ENCODE measurements around the gene SYCP3.
"Not testable (repeated sequence)": the region's sequence is repeated elsewhere in the genome, so short reads cannot be mapped to it uniquely, and the experiment has no call there.

Gene SYCP3

GRCh38 chr12:101710288-101710687, 29.0 kb downstream of the SYCP3 start:
- no peak for DNase-seq

GRCh38 chr12:101707131-101707782, 32.0 kb downstream of the SYCP3 start:
- DNase-seq, result no peak

GRCh38 chr12:101706403-101706802, 32.9 kb downstream of the SYCP3 start:
- no peak for DNase-seq

- no peak for DNase-seq
Measured at GRCh38 chr12:101703487-101703886, 35.8 kb downstream of the SYCP3 start.

- no peak for DNase-seq
Measured at GRCh38 chr12:101700299-101700820, 38.9 kb downstream of the SYCP3 start.

- DNase-seq, result no peak
Measured at GRCh38 chr12:101698800-101699347, 40.4 kb downstream of the SYCP3 start.

- DNase-seq, result peak; percentile 5
Measured at GRCh38 chr12:101697930-101698799, 41.1 kb downstream of the SYCP3 start.

- DNase-seq, result peak; percentile 46
Measured at GRCh38 chr12:101697197-101697929, 41.9 kb downstream of the SYCP3 start, which contains the start of gene CHPT1. Gene CHPT1, plus strand, starts transcription at chr12:101697640. Its CDS starts 222 bp downstream, at chr12:101697862.

GRCh38 chr12:101696251-101697196, 42.7 kb downstream of the SYCP3 start:
- DNase-seq, result no peak

- no peak for DNase-seq
Measured at GRCh38 chr12:101695706-101696105, 43.6 kb downstream of the SYCP3 start.

GRCh38 chr12:101694986-101695385, 44.3 kb downstream of the SYCP3 start:
- no peak for DNase-seq

GRCh38 chr12:101694297-101694848, 44.9 kb downstream of the SYCP3 start:
- no peak for DNase-seq

GRCh38 chr12:101691503-101692096, 47.7 kb downstream of the SYCP3 start:
- DNase-seq, result no peak

- DNase-seq, result no peak
Measured at GRCh38 chr12:101690544-101691098, 48.6 kb downstream of the SYCP3 start.

- DNase-seq, result no peak
Measured at GRCh38 chr12:101686176-101686575, 53.1 kb downstream of the SYCP3 start.

- no peak for DNase-seq
Measured at GRCh38 chr12:101685092-101685491, 54.2 kb downstream of the SYCP3 start.

GRCh38 chr12:101681627-101682026, 57.6 kb downstream of the SYCP3 start:
- not testable (repeated sequence) for DNase-seq

- DNase-seq, result no peak
Measured at GRCh38 chr12:101680647-101681046, 58.6 kb downstream of the SYCP3 start.

GRCh38 chr12:101680240-101680639, 59.0 kb downstream of the SYCP3 start:
- DNase-seq, result no peak

All from NCI-H2107 (cell line).